Small intestine (tissue), 7 donors: ENCODE data around the gene PFN1. TPM values are rescaled to one million over a fixed set of nuclear protein-coding genes. Genes with fewer than 3 reads are reported as not detected.

Experiments
- DNase-seq, 2 donors: peaks; one replicate each; pipeline versions ENCODE4 v3.0.0 to v3.0.0-alpha.2; 2013
- FAIRE-seq: peaks from 2 replicates; lab custom pipeline; 2012; peaks lifted over from hg19 to GRCh38; lab: Jason Lieb, UNC
- H3K27ac ChIP-seq, 3 donors: one replicate each; pipeline ENCODE4 v1.5.1; 2013; ENCODE audit warnings: low read length in 2 of 3, mild to moderate bottlenecking in 2 of 3, control low read depth in 1 of 3, inconsistent platforms in 1 of 3, low read depth in 1 of 3, moderate library complexity in 1 of 3
- H3K27me3 ChIP-seq, 3 donors: one replicate each; pipeline ENCODE4 v1.6.1; 2013; ENCODE audit warnings: low read length in 3 of 3, inconsistent platforms in 1 of 3; ENCODE audit not compliant: control insufficient read depth in 3 of 3, insufficient read depth in 3 of 3
- H3K36me3 ChIP-seq, 3 donors: one replicate each; pipeline ENCODE4 v1.6.1; 2013; ENCODE audit warnings: low read length in 3 of 3, inconsistent platforms in 1 of 3, low read depth in 1 of 3, mild to moderate bottlenecking in 1 of 3, moderate library complexity in 1 of 3; ENCODE audit not compliant: control insufficient read depth in 3 of 3, insufficient read depth in 2 of 3
- H3K4me1 ChIP-seq, 3 donors: one replicate each; pipeline ENCODE4 v1.6.1; 2013; ENCODE audit warnings: low read length in 2 of 3, inconsistent platforms in 1 of 3, low read depth in 1 of 3, mild to moderate bottlenecking in 1 of 3, moderate library complexity in 1 of 3; ENCODE audit not compliant: control insufficient read depth in 3 of 3, insufficient read depth in 2 of 3
- H3K4me3 ChIP-seq, 3 donors: one replicate each; pipeline ENCODE4 v1.5.1; 2013; ENCODE audit warnings: low read length in 3 of 3, control low read depth in 1 of 3, inconsistent platforms in 1 of 3, low read depth in 1 of 3, mild to moderate bottlenecking in 1 of 3, moderate library complexity in 1 of 3
- H3K9me3 ChIP-seq, 2 donors: one replicate each; pipeline ENCODE4 v1.6.1; 2013; ENCODE audit warnings: low read depth in 1 of 2, low read length in 1 of 2; ENCODE audit not compliant: control insufficient read depth in 2 of 2, insufficient read depth in 1 of 2
- WGBS, 3 donors: extraction: QIAGEN DNeasy Blood & Tissue Kit; methylation state at CpG; one replicate each; pipeline ENCODE4 v1.1.7; 2013; 5-methylcytosine and 5-hydroxymethylcytosine counted together
- polyA plus RNA-seq, 4 donors: library from polyadenylated mRNA; stranded (reverse) in 3 of 4; unstranded in 1 of 4; fragments of 200-250 nt in 3 of 4; fragments of 120-200 nt in 1 of 4; gene quantifications; one replicate each; pipeline versions ENCODE4 v1.2.1 to v1.2.3, GENCODE V29; 2013
- donor health status: healthy with polysubstance abuse.
- donor health status: control.
- donor health status: control.
- donor health status: Bipolar disorder and iron deficiency.
- donor health status: healthy.

PFN1 gene
- polyA plus RNA-seq, 4 donors = 501 to 1,180 (median 908) TPM

- FAIRE-seq (no peak), DNase-seq (peak in 1 of 2 donors; percentile 45)
- H3K36me3 ChIP-seq = peaks cover 0 to 19% (median 2%) of the 10 kb centered on the region in 3 donors
- peaks cover 0 to 36% (median 0%) of the 10 kb centered on the region in 3 donors for H3K4me1 ChIP-seq
- H3K27me3 ChIP-seq = peaks cover 0 to 50% (median 0%) of the 10 kb centered on the region in 3 donors
- H3K27ac ChIP-seq = peak overlapping the region in 2 of 3 donors; percentile 58 to 80
- peak overlapping the region in 1 of 3 donors; percentile 53 for H3K4me3 ChIP-seq
- H3K9me3 ChIP-seq = no peaks in the 10 kb centered on the region
- 36 to 57% (median 41%) methylated on average over 48 of the region's 48 CpGs for WGBS, 3 donors
Observed at GRCh38 chr17:4901648-4902344, 46.5 kb downstream of the PFN1 start.

- DNase-seq (peak in 1 of 2 donors; percentile 30), FAIRE-seq (no peak)
- WGBS, 3 donors = 36 to 42% (median 42%) methylated on average over 37 of the region's 37 CpGs
- peak overlapping the region in 2 of 3 donors; percentile 34 to 80 for H3K27ac ChIP-seq
- no peaks in the 10 kb centered on the region for H3K9me3 ChIP-seq
- H3K27me3 ChIP-seq = peaks cover 0 to 50% (median 0%) of the 10 kb centered on the region in 3 donors
- peaks cover 0 to 36% (median 0%) of the 10 kb centered on the region in 3 donors for H3K4me1 ChIP-seq
- peaks cover 0 to 25% (median 4%) of the 10 kb centered on the region in 3 donors for H3K36me3 ChIP-seq
- H3K4me3 ChIP-seq = peak overlapping the region in 2 of 3 donors; percentile 45 to 53
Observed at GRCh38 chr17:4901108-4901647, 47.2 kb downstream of the PFN1 start.

- Histone ChIP-seq H3K4me1 (peaks cover 0 to 36% (median 0%) of the 10 kb centered on the region in 3 donors), H3K9me3 (no peaks in the 10 kb centered on the region), H3K4me3 (peak overlapping the region in 2 of 3 donors; percentile 45 to 53), H3K27me3 (peaks cover 0 to 45% (median 0%) of the 10 kb centered on the region in 3 donors), H3K27ac (peak overlapping the region in 1 of 3 donors; percentile 3), H3K36me3 (peaks cover under 1 to 32% (median 5%) of the 10 kb centered on the region in 3 donors)
- DNase-seq = peak; percentile 29 to 69
- FAIRE-seq = no peak
- WGBS, 3 donors = 15 to 18% (median 15%) methylated on average over 54 to 65 of the region's 65 CpGs
Observed at GRCh38 chr17:4900231-4901107, 47.9 kb downstream of the PFN1 start.

- Histone ChIP-seq H3K27me3 (peaks cover 0 to 44% (median 0%) of the 10 kb centered on the region in 3 donors), H3K4me3 (peak within 1 kb of the TSS; percentile 23 to 53 (median 45)), H3K4me1 (peaks cover 0 to 36% (median 0%) of the 10 kb centered on the region in 3 donors), H3K9me3 (no peaks in the 10 kb centered on the region), H3K36me3 (peaks cover 5 to 41% (median 8%) of the 10 kb centered on the region in 3 donors), H3K27ac (peak within 1 kb of the TSS in 2 of 3 donors; percentile 4 to 15)
- FAIRE-seq (no peak), DNase-seq (peak; percentile 77 to 92)
- 5 to 10% (median 8%) methylated on average over 53 to 60 of the region's 60 CpGs for WGBS, 3 donors
Observed at GRCh38 chr17:4899341-4900230, 48.7 kb downstream of the PFN1 start, which contains the start of gene C17orf107. Gene C17orf107, plus strand, starts transcription at chr17:4899536. Its CDS starts 227 bp downstream, at chr17:4899763.

GRCh38 chr17:4898927-4899326, 49.4 kb downstream of the PFN1 start:
- Histone ChIP-seq H3K4me3 (peak overlapping the region; percentile 23 to 53 (median 45)), H3K9me3 (no peaks in the 10 kb centered on the region), H3K27me3 (peaks cover 0 to 38% (median 0%) of the 10 kb centered on the region in 3 donors), H3K27ac (no peak overlapping the region), H3K36me3 (peaks cover 10 to 47% (median 13%) of the 10 kb centered on the region in 3 donors), H3K4me1 (peaks cover 0 to 36% (median 0%) of the 10 kb centered on the region in 3 donors)
- no peak for FAIRE-seq
- DNase-seq = no peak
- 7 to 19% (median 9%) methylated on average over 27 to 34 of the region's 34 CpGs for WGBS, 3 donors

GRCh38 chr17:4898351-4898750, 50.0 kb downstream of the PFN1 start:
- WGBS, 3 donors = 62 to 83% (median 68%) methylated on average over 8 of the region's 8 CpGs
- FAIRE-seq (no peak), DNase-seq (no peak)

GRCh38 chr17:4897785-4898184, 50.5 kb downstream of the PFN1 start:
- Histone ChIP-seq H3K36me3 (peaks cover 15 to 59% (median 16%) of the 10 kb centered on the region in 3 donors), H3K27ac (no peak overlapping the region), H3K27me3 (peaks cover 0 to 38% (median 0%) of the 10 kb centered on the region in 3 donors), H3K4me1 (peaks cover 0 to 32% (median 0%) of the 10 kb centered on the region in 3 donors), H3K4me3 (no peak overlapping the region), H3K9me3 (no peaks in the 10 kb centered on the region)
- DNase-seq = no peak
- FAIRE-seq = no peak
- WGBS, 3 donors = 81 to 86% (median 82%) methylated on average over 5 of the region's 5 CpGs

More at GRCh38 chr17:4898351-4898750, 50.0 kb downstream of the PFN1 start:
- Histone ChIP-seq H3K27ac (no peak overlapping the region), H3K4me3 (no peak overlapping the region), H3K9me3 (no peaks in the 10 kb centered on the region), H3K4me1 (peaks cover 0 to 35% (median 0%) of the 10 kb centered on the region in 3 donors), H3K27me3 (peaks cover 0 to 38% (median 0%) of the 10 kb centered on the region in 3 donors), H3K36me3 (peaks cover 10 to 53% (median 16%) of the 10 kb centered on the region in 3 donors)
